Measurements from ENCODE around the gene TMIE. TPM values are rescaled to one million over a fixed set of nuclear protein-coding genes. Genes with fewer than 3 reads are reported as not detected.

TMIE gene
- total and polyA plus RNA-seq, 2 of the 8 experiments (the other 6 are each of a cell fraction or from before 2014, with no cell fraction given), result 0.45 to 0.67 TPM

DNA sequence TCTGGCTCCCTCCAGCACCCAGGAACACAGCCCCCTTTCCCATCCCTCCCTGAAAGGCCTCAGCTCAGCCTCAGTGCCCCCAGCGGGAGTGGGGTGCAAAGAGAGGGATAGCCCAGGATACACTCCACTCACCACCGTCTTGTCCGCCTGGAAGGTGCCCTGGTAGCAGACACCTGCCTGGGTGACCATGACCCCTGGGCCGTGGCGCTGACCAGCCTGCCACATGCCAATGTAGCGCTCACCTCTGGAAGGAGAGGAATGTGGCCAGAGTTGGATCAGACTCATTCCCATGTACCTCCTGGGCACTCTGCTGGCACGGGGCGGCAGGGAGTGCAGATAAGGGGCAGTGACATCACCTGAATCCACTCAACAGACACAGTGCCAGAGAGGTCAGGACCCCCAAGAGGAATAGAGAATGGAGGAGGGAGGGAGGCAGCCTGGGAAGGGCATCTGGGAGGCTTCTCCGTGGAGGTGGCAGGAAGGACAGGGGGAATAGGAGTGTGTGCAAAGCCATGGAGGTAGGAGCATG, 20.8 kb upstream of the TMIE start (continued):
- TF ChIP-seq POLR2AphosphoS5 (IDR thresholded peaks at IDR 0.05; ENCODE audit: low read depth, low read length) (no peak), ZNF274 (IDR thresholded peaks at IDR 0.05; ENCODE audit: borderline replicate concordance, extremely low read depth, low read length) (no peak)
